Endothelial cell (in vitro differentiated cells): Measurements from ENCODE around the gene PRR11. TPM values are rescaled to one million over a fixed set of nuclear protein-coding genes. Genes with fewer than 3 reads are reported as not detected.

Experiments
- DNase-seq: peaks from one replicate; pipeline ENCODE4 v3.0.0; 2021; ENCODE audit warnings: low spot score
- H3K27ac Mint-ChIP-seq: one replicate; pipeline ENCODE4 v1.8.0; 2021; ENCODE audit warnings: mixed read lengths, inconsistent platforms; ENCODE audit not compliant: unreplicated experiment
- H3K27me3 Mint-ChIP-seq: one replicate; pipeline ENCODE4 v1.8.0; 2021; ENCODE audit warnings: mild to moderate bottlenecking, moderate library complexity, mixed read lengths, inconsistent platforms; ENCODE audit not compliant: unreplicated experiment
- H3K36me3 Mint-ChIP-seq: one replicate; pipeline ENCODE4 v1.8.0; 2021; ENCODE audit warnings: mild to moderate bottlenecking, low read depth, mixed read lengths, inconsistent platforms; ENCODE audit not compliant: unreplicated experiment
- H3K4me1 Mint-ChIP-seq: one replicate; pipeline ENCODE4 v1.8.0; 2021; ENCODE audit warnings: mild to moderate bottlenecking, mixed read lengths, inconsistent platforms; ENCODE audit not compliant: unreplicated experiment
- H3K4me3 Mint-ChIP-seq: one replicate; pipeline ENCODE4 v1.8.0; 2021; ENCODE audit warnings: mild to moderate bottlenecking, mixed read lengths, inconsistent platforms; ENCODE audit not compliant: unreplicated experiment
- H3K9me3 Mint-ChIP-seq: one replicate; pipeline ENCODE4 v1.8.0; 2021; ENCODE audit warnings: mixed read lengths, inconsistent platforms; ENCODE audit not compliant: unreplicated experiment
- CTCF ChIP-seq: fragments of 200-600 bp; sonication (generic); IDR thresholded peaks from one replicate; pipeline ENCODE4 v1.5.0; 2021; ENCODE audit warnings: antibody characterized with exemption; ENCODE audit not compliant: unreplicated experiment
- total RNA-seq: library from RNA; stranded (reverse); fragmentation: NEBNext Ultra II Directional; extraction: Animal tissue kit (Norgen Biotek cat#: 25700); gene quantifications from one replicate; pipeline ENCODE4 v1.2.1, GENCODE V29; 2021; ENCODE audit not compliant: unreplicated experiment

Gene PRR11
- total RNA-seq, 1 donor from 2014 or later = 16.0 TPM

GRCh38 chr17:59151591-59151990, 4.0 kb upstream of the PRR11 start:
- DNase-seq = no peak
- H3K27me3 Mint-ChIP-seq = no peaks in the 10 kb centered on the region
- H3K27ac Mint-ChIP-seq = peak overlapping the region; percentile 32
- no peaks in the 10 kb centered on the region for H3K36me3 Mint-ChIP-seq
- no peak overlapping the region for H3K4me3 Mint-ChIP-seq
- no peaks in the 10 kb centered on the region for H3K9me3 Mint-ChIP-seq
- no peak for TF ChIP-seq CTCF
- H3K4me1 Mint-ChIP-seq = peaks cover 10% of the 10 kb centered on the region

GRCh38 chr17:59152925-59153324, 2.6 kb upstream of the PRR11 start:
- no peak for DNase-seq
- TF ChIP-seq CTCF = no peak
- Mint-ChIP-seq H3K36me3 (no peaks in the 10 kb centered on the region), H3K4me3 (no peak overlapping the region), H3K27me3 (no peaks in the 10 kb centered on the region), H3K27ac (peak overlapping the region; percentile 78), H3K4me1 (peaks cover 10% of the 10 kb centered on the region), H3K9me3 (no peaks in the 10 kb centered on the region)

- Mint-ChIP-seq H3K9me3 (no peaks in the 10 kb centered on the region), H3K4me1 (peaks cover 10% of the 10 kb centered on the region), H3K27ac (no peak overlapping the region), H3K36me3 (no peaks in the 10 kb centered on the region), H3K27me3 (no peaks in the 10 kb centered on the region), H3K4me3 (no peak overlapping the region)
- DNase-seq = peak; percentile 56
- TF ChIP-seq CTCF = no peak
Measured at GRCh38 chr17:59154292-59154720, 1.2 kb upstream of the PRR11 start.

GRCh38 chr17:59154721-59155438, 666 bp upstream of the PRR11 start, which contains the start of gene SKA2:
Gene SKA2, minus strand, starts transcription at chr17:59155186. Its CDS starts 23 bp downstream, at chr17:59155163.
- H3K27me3 Mint-ChIP-seq = no peaks in the 10 kb centered on the region
- no peaks in the 10 kb centered on the region for H3K36me3 Mint-ChIP-seq
- TF ChIP-seq CTCF = no peak
- H3K4me3 Mint-ChIP-seq = no peak within 1 kb of the TSS
- H3K9me3 Mint-ChIP-seq = no peaks in the 10 kb centered on the region
- no peak within 1 kb of the TSS for H3K27ac Mint-ChIP-seq
- H3K4me1 Mint-ChIP-seq = peaks cover 10% of the 10 kb centered on the region
- DNase-seq = peak; percentile 92
